Left renal pelvis (tissue), 4 donors: ENCODE measurements around the gene MAST4. TPM values are rescaled to one million over a fixed set of nuclear protein-coding genes. Genes with fewer than 3 reads are reported as not detected.

Source experiments
- DNase-seq, 4 donors: peaks; one replicate each; pipeline ENCODE4 v3.0.0-alpha.2; 2013; ENCODE audit warnings: low read depth in 4 of 4, low spot score in 3 of 4
- polyA plus RNA-seq, 4 donors: library from polyadenylated mRNA; unstranded; fragments of 120-200 nt; gene quantifications; one replicate each; pipeline ENCODE4 v1.2.1, GENCODE V29; 2013; ENCODE audit not compliant: insufficient read length in 4 of 4

The MAST4 gene
- polyA plus RNA-seq, 4 donors = 10.5 to 16.2 (median 15.7) TPM

DNA sequence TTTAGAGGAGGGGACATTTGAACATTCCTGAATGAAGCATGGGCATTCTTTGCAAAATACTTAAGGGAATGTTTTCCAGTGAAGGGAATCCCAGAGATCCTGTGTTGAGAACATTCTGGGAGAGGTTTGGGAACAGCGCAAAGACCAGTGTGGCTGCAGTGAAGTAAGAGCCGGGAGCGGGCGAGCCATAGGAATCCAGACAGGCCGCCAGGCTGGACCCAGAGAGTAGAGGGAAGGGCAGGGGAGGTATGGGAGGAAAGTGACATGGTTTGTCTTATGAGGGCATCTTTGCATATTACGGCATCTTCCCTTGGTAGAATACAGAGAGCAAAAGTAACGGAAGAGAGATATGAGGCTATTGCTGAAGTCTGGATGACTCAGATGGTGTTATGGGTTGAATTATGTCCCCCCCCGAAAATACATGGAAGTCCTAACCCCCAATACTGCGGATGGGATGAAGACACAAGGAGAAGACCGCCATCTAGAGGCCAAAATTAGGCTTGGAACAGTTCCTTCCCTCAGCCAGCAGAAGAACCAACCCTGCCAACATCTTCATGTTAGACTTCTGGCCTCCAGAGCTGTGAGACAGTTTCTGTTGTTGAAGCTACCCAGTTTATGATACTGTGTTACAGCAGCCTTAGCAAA lies 268.2 kb downstream of the MAST4 start:
- DNase-seq = no peak

- DNase-seq = no peak
Observed at GRCh38 chr5:66867618-66868322, 271.6 kb downstream of the MAST4 start.

DNA sequence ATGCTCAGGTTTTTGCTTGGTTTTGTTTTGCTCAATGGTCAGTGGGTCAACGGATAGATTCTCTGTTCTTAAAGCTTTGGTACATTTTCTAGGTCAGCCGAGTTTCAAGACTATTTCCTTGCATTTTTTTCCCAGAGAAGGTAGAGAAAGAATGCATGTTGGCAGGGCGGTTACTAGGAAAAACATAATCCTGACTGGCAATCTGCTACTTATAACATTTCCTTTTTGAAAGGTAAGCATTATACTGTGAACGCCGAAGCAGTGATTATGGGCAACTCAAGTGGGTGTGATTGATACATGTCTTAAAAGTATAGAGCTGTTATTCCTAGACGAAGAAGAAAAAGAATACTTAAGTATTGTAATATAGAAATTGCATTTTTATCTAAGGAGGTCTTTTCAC lies 273.2 kb downstream of the MAST4 start:
- DNase-seq = no peak

GRCh38 chr5:66870708-66871107 lies 274.5 kb downstream of the MAST4 start:
- DNase-seq = no peak

DNA sequence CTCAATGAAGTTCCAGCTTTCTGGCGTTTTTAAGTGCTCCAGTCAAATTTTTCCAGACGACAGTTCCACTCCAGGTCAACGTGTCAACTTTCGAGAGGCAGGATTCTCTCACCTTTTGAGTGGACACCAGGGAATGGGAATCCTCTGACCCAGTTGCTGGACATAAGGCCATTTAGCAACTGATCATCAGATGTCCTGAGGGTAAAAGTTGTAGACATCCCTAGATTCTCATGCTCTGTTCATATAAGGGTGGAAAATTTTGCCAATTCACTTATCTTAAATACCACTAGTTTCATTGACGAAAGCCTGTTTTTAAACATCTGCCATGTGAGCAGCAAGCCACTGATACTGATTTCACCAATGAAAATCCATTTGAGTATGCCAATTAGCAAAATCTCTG lies 275.5 kb downstream of the MAST4 start:
- DNase-seq = no peak

DNA sequence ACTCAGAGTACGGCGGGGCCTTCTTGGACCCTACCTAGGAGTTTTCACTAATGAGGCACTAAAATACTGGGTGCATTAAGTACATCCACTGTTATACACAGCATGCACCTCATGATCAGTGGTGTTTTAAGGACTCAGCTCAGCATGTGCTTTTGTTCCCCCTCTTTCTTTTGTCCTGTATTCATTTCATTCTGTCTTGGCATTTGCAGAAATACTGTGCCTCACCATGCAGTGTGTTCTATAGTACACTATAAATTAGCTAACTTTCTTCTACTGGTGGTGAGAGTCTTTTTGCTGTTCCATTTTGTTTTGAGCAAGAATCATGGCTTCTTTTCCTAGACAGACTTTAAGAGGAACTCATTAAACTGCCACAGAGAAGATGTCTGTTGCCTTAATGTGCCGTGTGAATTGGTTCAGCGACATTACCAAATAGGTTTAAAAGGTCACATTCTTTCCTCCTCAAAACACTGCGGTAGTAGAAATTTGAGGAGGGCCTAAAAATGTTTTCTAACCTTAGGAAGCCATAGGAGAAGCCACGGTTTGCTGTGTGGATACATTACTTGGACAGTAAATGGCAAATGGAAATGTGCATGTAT lies 276.6 kb downstream of the MAST4 start:
- no peak for DNase-seq

GRCh38 chr5:66874004-66874403 lies 277.8 kb downstream of the MAST4 start:
- DNase-seq = no peak

GRCh38 chr5:66875315-66875714 lies 279.1 kb downstream of the MAST4 start:
- no peak for DNase-seq

DNA sequence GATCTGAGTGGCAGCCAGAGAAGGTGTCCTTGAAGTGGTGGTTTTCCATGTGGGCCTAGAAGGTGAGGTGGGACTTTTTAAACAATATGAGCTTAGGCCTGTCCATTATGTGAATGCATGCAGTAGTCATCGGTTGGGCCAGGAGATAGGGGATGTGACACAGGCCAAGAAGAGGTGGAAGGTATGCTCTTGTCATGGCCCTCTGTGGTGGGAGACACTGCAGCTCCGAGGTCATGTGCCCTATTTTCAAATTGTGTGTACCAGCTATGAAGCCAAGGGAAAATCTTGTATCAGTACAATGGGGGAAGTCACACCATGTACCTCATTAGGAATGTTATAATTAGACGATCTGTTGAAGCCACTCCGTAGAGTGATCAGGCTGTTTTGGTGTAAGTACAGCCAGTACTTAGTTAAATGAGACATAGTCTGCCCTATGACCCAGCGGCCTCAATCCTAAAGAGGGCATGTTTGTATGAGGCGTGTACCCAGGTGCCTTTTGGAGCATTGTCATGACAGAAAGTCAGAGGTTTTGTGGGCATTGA lies 280.1 kb downstream of the MAST4 start:
- DNase-seq = no peak

DNA sequence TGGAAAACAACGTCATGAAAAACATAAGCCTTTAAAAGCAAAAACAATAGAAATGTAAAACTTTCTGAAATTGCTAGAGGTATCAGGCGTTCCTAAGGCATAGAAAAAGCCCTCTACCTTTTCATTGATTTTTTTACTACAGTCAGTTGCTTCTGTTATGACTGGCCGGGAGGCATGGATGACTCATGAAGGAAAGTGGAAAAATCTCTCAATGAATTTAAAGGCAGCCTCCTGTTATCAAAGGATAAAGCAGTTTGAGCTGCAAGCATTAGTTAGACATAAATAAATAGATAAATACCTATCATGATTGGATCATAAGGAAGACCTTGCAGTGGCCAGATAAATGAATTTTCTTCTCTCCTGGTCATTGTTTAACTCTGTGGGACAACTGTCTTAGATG lies 281.6 kb downstream of the MAST4 start:
- DNase-seq = no peak

- DNase-seq = no peak
Observed at GRCh38 chr5:66880401-66880800, 284.2 kb downstream of the MAST4 start.

- no peak for DNase-seq
Observed at GRCh38 chr5:66881480-66882161, 285.4 kb downstream of the MAST4 start.

DNA sequence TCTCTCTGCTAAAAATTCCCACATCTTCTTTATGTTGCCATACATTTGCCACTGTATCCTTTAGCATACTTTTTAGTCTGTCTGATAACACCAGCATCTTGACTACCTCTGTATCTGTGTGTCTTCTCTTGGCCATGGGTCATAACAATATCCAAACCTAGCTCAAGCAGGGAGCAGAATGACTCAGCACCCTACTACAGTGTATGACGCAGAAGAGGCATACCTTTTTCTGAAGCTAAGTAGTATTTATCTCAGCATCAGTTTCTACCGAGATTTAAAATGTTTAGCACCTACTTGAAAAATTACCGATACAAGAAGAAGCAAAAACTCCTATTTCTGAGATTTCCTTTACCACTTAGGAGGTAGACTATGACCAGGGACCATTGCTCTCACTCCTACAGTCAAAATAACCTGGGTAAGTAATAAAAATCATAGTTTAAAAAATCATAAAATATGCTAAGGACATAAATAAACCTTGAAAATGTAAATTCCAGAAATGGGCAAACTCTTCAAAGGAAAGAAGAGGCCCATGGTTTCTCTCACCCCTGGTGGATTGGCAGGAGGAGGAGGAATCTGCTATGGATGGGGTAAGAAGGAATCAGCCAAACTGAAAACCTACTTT lies 286.5 kb downstream of the MAST4 start:
- no peak for DNase-seq

GRCh38 chr5:66884564-66885243 lies 288.5 kb downstream of the MAST4 start:
- no peak for DNase-seq

DNA sequence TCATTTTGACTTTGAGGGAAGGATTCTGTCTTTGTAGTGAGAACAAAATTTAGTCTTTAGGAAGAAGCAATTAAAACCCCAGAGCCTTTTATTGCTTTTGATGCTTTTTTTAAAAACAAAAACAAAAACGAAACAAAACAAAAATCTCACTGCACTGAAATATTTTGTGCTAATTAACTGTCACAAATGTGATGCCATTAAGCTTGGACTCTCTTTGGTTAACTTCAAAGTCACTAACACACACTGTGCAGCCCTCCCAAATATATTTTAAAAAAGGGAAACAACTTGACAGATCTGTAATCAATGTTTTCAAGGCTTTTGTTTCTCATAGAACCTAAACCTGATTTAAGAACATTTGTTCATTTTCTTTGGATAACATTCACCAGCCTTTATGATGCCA lies 290.7 kb downstream of the MAST4 start:
- no peak for DNase-seq

- no peak for DNase-seq
Observed at GRCh38 chr5:66888613-66889012, 292.4 kb downstream of the MAST4 start.

GRCh38 chr5:66889056-66889455 lies 292.9 kb downstream of the MAST4 start:
- DNase-seq = no peak

DNA sequence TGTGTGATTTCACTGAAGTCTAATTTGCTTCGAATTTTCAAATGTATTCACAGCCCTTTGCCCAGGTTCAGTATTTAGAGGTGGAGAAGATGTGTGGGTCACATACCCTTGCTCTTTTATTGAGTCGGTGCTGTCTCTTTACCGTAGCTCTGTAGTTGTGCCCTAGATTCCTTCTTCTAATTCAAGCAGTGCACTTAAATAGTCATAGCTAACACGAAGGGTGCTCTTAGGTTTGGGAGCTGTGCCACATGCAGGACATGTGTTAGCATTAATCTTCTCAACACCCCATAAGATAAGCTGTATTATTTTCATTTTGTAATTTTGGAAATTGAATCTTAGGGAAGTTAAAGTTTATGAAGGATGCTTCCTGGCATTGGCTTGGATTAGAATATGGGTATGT lies 293.3 kb downstream of the MAST4 start:
- no peak for DNase-seq

DNA sequence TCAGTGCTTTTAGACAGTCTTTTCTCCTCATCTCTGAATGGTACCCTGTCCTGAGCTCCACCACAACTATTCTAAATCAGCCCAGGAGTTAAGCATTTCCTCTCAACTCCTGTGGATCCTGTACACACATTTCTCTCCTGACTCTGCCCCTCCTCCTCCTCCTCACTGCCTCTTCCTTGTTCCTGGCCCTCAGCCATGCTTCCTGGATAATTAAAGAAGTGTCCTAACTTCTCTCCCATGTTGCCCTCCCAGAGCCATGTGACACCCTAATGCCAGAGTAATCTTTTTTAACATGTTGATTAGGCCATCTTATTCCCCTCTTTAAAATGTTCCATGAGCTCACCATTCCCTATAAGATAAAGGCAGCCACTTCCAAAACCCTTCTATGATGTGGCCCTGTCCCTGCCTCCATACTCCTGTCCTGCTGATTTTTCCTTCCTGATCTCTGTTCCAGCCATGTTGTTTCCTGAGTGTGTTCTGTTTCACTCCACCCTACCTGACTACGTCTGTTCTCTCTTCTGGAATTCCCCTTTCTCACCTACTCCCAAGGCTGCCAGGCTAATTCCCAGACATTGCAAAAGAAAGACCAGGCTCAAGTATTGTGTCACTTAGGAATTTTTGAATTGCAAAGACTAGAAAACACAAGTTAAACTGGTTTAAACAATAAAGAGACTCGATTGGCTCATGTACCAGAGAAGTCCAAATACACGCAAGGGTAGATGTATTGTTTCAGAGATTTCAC lies 295.2 kb downstream of the MAST4 start:
- no peak for DNase-seq

- no peak for DNase-seq
Observed at GRCh38 chr5:66892716-66893115, 296.5 kb downstream of the MAST4 start.
